Neutrophil (primary cell): ENCODE data around the gene GULP1.

Source experiments
- H3K27ac ChIP-seq: fragments of 200-600 bp; sonication (generic); 2 replicates; pipeline ENCODE4 v1.5.1; 2016; ENCODE audit warnings: mild to moderate bottlenecking, moderate library complexity
- H3K27me3 ChIP-seq: fragments of 200-600 bp; sonication (generic); 2 replicates; pipeline ENCODE4 v1.6.0; 2016; ENCODE audit warnings: mild to moderate bottlenecking
- H3K36me3 ChIP-seq: fragments of 200-600 bp; sonication (generic); 2 replicates; pipeline ENCODE4 v1.5.1; 2017
- H3K4me1 ChIP-seq, 2 experiments: fragments of 200-600 bp in 1 of 2; sonication (generic) in 1 of 2; 1 replicate in 1 of 2; 2 replicates in 1 of 2; pipeline versions ENCODE4 v1.5.1 to v1.6.1; 2013 to 2016; ENCODE audit warnings: low read depth in 1 of 2, low read length in 1 of 2, mild to moderate bottlenecking in 1 of 2, moderate library complexity in 1 of 2; ENCODE audit not compliant: control insufficient read depth in 1 of 2, insufficient read depth in 1 of 2
- H3K4me3 ChIP-seq, 2 experiments: fragments of 200-600 bp in 1 of 2; sonication (generic) in 1 of 2; 1 replicate in 1 of 2; 2 replicates in 1 of 2; pipeline ENCODE4 v1.5.1; 2013 to 2016; ENCODE audit warnings: low read depth in 1 of 2, low read length in 1 of 2, mild to moderate bottlenecking in 1 of 2, moderate library complexity in 1 of 2
- H3K9me3 ChIP-seq: fragments of 200-600 bp; sonication (generic); 2 replicates; pipeline ENCODE4 v1.5.1; 2016
- TF ChIP-seq, protein P1 (sequence below): fragments of 200-600 bp; sonication (generic); IDR thresholded peaks from 2 replicates; pipeline ENCODE4 v1.5.1; 2016; ENCODE audit warnings: antibody characterized with exemption

The GULP1 gene

DNA sequence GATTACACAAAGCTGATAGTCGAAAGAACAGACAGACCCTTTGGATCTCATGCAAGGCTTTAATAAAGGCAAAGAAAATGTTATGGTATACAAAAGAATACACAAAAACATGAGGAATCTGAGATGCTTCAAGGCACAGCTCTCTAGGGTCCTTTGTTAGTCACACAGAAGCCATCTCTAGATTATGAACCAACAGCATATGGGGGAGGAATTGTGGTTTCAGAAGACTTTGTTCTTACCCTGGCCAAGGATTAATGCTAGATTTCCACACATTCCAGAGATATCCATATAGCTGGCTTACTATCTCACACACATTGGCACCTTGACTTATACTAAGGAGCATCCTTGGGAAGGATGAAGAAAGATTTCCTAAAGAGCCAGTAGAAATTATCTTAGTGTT lies 206.1 kb downstream of the GULP1 start:
- Histone ChIP-seq H3K27me3 (no peaks in the 10 kb centered on the region), H3K27ac (no peak overlapping the region), H3K4me3 (no peak overlapping the region), H3K4me1 (no peaks in the 10 kb centered on the region), H3K36me3 (no peaks in the 10 kb centered on the region), H3K9me3 (no peaks in the 10 kb centered on the region)
- TF ChIP-seq, protein P1, sequence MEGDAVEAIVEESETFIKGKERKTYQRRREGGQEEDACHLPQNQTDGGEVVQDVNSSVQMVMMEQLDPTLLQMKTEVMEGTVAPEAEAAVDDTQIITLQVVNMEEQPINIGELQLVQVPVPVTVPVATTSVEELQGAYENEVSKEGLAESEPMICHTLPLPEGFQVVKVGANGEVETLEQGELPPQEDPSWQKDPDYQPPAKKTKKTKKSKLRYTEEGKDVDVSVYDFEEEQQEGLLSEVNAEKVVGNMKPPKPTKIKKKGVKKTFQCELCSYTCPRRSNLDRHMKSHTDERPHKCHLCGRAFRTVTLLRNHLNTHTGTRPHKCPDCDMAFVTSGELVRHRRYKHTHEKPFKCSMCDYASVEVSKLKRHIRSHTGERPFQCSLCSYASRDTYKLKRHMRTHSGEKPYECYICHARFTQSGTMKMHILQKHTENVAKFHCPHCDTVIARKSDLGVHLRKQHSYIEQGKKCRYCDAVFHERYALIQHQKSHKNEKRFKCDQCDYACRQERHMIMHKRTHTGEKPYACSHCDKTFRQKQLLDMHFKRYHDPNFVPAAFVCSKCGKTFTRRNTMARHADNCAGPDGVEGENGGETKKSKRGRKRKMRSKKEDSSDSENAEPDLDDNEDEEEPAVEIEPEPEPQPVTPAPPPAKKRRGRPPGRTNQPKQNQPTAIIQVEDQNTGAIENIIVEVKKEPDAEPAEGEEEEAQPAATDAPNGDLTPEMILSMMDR = no peak

DNA sequence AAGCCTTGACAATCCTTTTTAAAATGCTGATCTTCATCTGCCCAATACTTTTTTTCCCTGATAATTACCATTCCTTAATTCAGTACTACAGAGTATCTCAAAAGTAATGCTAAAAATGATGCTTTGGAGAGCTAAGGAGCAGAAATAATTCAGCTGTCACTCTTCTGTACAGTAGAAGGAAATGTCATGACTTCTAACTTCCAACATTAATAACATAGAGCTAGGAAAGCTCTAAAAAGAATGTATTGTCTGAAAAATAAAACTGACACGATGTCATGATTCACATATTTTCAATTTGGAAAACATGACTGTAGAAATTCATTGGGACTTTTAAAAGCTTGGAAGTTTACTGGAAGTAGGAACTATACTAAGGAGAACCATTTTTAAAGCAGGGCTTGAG lies 212.3 kb downstream of the GULP1 start:
- no peaks in the 10 kb centered on the region for H3K27me3 ChIP-seq
- H3K27ac ChIP-seq = no peak overlapping the region
- H3K4me1 ChIP-seq = no peaks in the 10 kb centered on the region
- TF ChIP-seq, protein P1 = no peak
- no peaks in the 10 kb centered on the region for H3K9me3 ChIP-seq
- no peak overlapping the region for H3K4me3 ChIP-seq
- no peaks in the 10 kb centered on the region for H3K36me3 ChIP-seq

DNA sequence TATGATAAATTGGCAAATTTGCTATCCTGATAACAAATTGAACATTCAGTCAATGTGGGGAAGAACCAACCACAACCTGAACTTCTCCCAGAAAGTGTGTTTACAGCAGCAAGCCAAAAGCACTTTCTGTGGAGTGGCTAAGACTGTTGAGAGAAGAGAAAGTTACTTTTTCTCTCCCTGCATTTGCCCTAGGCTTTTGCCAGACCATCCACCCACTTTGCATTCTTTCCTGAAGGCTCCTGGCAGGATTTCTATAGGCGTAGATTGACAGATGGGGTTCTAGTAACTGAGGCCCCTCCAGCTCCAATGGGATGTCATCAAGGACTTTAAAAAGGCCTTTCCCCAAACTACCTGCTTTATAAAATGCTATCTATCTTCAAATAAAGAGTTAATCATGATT lies 215.2 kb downstream of the GULP1 start:
- Histone ChIP-seq H3K27me3 (no peaks in the 10 kb centered on the region), H3K4me3 (no peak overlapping the region), H3K27ac (no peak overlapping the region), H3K4me1 (no peaks in the 10 kb centered on the region), H3K36me3 (no peaks in the 10 kb centered on the region), H3K9me3 (no peaks in the 10 kb centered on the region)
- TF ChIP-seq, protein P1 = no peak

DNA sequence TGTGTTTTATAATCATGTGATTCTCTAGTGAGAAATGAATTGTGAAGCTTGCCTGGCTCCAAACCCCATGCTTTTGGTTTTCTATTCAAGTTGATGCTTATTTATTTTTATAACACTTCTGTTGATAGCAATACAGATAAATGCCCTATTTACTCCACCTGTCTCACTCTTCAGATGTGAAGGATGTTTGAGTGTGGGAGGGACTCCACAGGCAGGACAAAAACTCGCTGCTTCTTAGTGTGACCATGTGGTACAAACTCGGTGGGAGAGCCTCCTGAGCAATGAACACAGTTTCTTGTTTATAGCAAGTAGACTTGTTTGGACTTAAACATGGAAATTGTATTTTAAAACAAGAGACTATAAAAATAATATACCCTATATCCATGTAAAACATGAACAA lies 219.7 kb downstream of the GULP1 start:
- Histone ChIP-seq H3K36me3 (no peaks in the 10 kb centered on the region), H3K4me3 (no peak overlapping the region), H3K4me1 (no peaks in the 10 kb centered on the region), H3K27ac (no peak overlapping the region), H3K9me3 (no peaks in the 10 kb centered on the region), H3K27me3 (no peaks in the 10 kb centered on the region)
- TF ChIP-seq, protein P1 = no peak

DNA sequence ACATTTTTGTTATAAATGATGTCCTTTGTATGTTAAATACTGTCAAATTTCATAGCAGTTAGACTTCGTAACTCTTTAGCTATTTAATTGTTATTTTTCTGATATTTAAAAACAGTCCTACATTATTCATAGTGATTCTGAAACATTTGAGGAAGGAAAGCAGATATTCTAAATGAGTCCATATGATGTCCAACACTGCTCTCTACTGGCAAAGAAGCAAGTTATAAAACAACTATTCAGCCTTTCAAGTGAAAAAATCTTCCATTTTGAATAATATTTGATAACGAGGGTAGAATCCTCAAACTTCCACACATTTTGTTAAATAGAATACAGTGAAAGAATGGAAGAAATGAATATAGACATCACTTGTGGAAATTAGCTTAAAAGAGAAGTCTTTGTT lies 220.8 kb downstream of the GULP1 start:
- TF ChIP-seq, protein P1 = no peak
- no peaks in the 10 kb centered on the region for H3K27me3 ChIP-seq
- H3K27ac ChIP-seq = no peak overlapping the region
- no peaks in the 10 kb centered on the region for H3K36me3 ChIP-seq
- no peak overlapping the region for H3K4me3 ChIP-seq
- no peaks in the 10 kb centered on the region for H3K4me1 ChIP-seq
- H3K9me3 ChIP-seq = no peaks in the 10 kb centered on the region

DNA sequence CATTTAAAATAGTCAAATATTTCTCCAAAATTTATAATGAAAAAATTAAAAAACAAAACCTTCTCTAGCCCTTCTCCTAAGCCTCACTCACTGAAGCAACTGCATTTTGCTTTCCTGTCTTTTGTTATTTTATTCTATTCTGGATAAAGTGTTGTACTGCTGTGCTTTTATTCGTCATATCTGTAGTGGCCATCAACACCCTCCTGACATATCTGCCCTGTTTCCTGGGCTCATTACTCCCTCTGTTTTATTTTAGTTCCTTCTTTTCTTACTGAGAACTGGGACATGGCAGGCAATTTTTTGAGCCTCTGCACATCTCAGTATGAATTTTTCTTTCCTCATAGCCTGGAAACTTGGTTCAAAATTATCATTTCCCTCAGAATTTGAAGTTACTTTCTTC lies 224.2 kb downstream of the GULP1 start:
- H3K27me3 ChIP-seq = no peaks in the 10 kb centered on the region
- H3K4me3 ChIP-seq = no peak overlapping the region
- TF ChIP-seq, protein P1 = no peak
- no peak overlapping the region for H3K27ac ChIP-seq
- H3K9me3 ChIP-seq = no peaks in the 10 kb centered on the region
- no peaks in the 10 kb centered on the region for H3K36me3 ChIP-seq
- H3K4me1 ChIP-seq = no peaks in the 10 kb centered on the region
